WTC11 (cell line): Measurements from ENCODE around the gene EIF4E3. TPM values are rescaled to one million over a fixed set of nuclear protein-coding genes. Genes with fewer than 3 reads are reported as not detected.

ENCODE experiments used
- CREM ChIP-seq: sonication (generic); formaldehyde crosslinking; IDR thresholded peaks from 2 replicates; pipeline ENCODE4 v1.8.1; 2022; ENCODE audit warnings: mild to moderate bottlenecking, missing genetic modification reagents, moderate library complexity
- CTCF ChIP-seq: fragments of 200-600 bp; IDR thresholded peaks from 2 replicates; pipeline ENCODE4 v1.8.0; 2022; ENCODE audit warnings: antibody characterized with exemption
- E2F1 ChIP-seq: sonication (generic); formaldehyde crosslinking; IDR thresholded peaks from 2 replicates; pipeline ENCODE4 v1.8.0; 2022; ENCODE audit warnings: mild to moderate bottlenecking, missing genetic modification reagents
- E2F4 ChIP-seq: sonication (generic); formaldehyde crosslinking; IDR thresholded peaks from 2 replicates; pipeline ENCODE4 v1.8.1; 2022; ENCODE audit warnings: low read depth, mild to moderate bottlenecking, moderate library complexity, missing genetic modification reagents, borderline replicate concordance
- FOXP4 ChIP-seq: sonication (generic); formaldehyde crosslinking; IDR thresholded peaks from 2 replicates; pipeline ENCODE4 v1.8.0; 2022; ENCODE audit warnings: mild to moderate bottlenecking, missing genetic modification reagents
- IRF2 ChIP-seq: sonication (generic); formaldehyde crosslinking; IDR thresholded peaks from 2 replicates; pipeline ENCODE4 v1.8.0; 2022; ENCODE audit warnings: low read depth, missing genetic modification reagents, borderline replicate concordance
- NFATC4 ChIP-seq: fragments of 250-450 bp; sonication (Bioruptor Pico); IDR thresholded peaks from 2 replicates; pipeline ENCODE4 v1.9.0; 2021; ENCODE audit warnings: mild to moderate bottlenecking
- NFYB ChIP-seq: sonication (generic); formaldehyde crosslinking; conservative IDR thresholded peaks from 2 replicates; pipeline ENCODE4 v1.8.0; 2022; ENCODE audit warnings: low read depth, missing genetic modification reagents
- NR2C2 ChIP-seq: sonication (generic); formaldehyde crosslinking; IDR thresholded peaks from 2 replicates; pipeline ENCODE4 v1.8.0; 2022; ENCODE audit warnings: mild to moderate bottlenecking, missing genetic modification reagents
- OVOL2 ChIP-seq: fragments of 250-450 bp; sonication (Bioruptor Pico); IDR thresholded peaks from 2 replicates; pipeline ENCODE4 v1.9.0; 2021; ENCODE audit warnings: mild to moderate bottlenecking, borderline replicate concordance
- PREB ChIP-seq: sonication (generic); formaldehyde crosslinking; IDR thresholded peaks from 2 replicates; pipeline ENCODE4 v1.8.1; 2022; ENCODE audit warnings: mild to moderate bottlenecking, missing genetic modification reagents, moderate library complexity, borderline replicate concordance
- SMAD3 ChIP-seq: sonication (generic); formaldehyde crosslinking; IDR thresholded peaks from 2 replicates; pipeline ENCODE4 v1.8.0; 2022; ENCODE audit warnings: missing genetic modification reagents, mild to moderate bottlenecking, borderline replicate concordance
- SMAD4 ChIP-seq: sonication (generic); formaldehyde crosslinking; IDR thresholded peaks from 2 replicates; pipeline ENCODE4 v1.8.0; 2022; ENCODE audit warnings: mild to moderate bottlenecking, missing genetic modification reagents
- SOX15 ChIP-seq: fragments of 250-450 bp; sonication (Bioruptor Pico); IDR thresholded peaks from 2 replicates; pipeline ENCODE4 v1.9.0; 2021; ENCODE audit warnings: mild to moderate bottlenecking
- TEAD1 ChIP-seq: sonication (generic); formaldehyde crosslinking; IDR thresholded peaks from 2 replicates; pipeline ENCODE4 v1.8.0; 2022; ENCODE audit warnings: mild to moderate bottlenecking, missing genetic modification reagents
- TP53 ChIP-seq: sonication (generic); formaldehyde crosslinking; IDR thresholded peaks from 2 replicates; pipeline ENCODE4 v1.8.1; 2023; ENCODE audit warnings: mild to moderate bottlenecking, missing genetic modification reagents
- USF1 ChIP-seq: sonication (generic); formaldehyde crosslinking; IDR thresholded peaks from 2 replicates; pipeline ENCODE4 v1.8.0; 2022; ENCODE audit warnings: mild to moderate bottlenecking, missing genetic modification reagents
- ZBTB21 ChIP-seq: sonication (generic); formaldehyde crosslinking; IDR thresholded peaks from 2 replicates; pipeline ENCODE4 v1.8.1; 2023; ENCODE audit warnings: mild to moderate bottlenecking, missing genetic modification reagents, borderline replicate concordance
- ZNF121 ChIP-seq: sonication (generic); formaldehyde crosslinking; IDR thresholded peaks from 2 replicates; pipeline ENCODE4 v1.8.0; 2023; ENCODE audit warnings: missing genetic modification reagents
- ZNF138 ChIP-seq: sonication (generic); formaldehyde crosslinking; conservative IDR thresholded peaks from 2 replicates; pipeline ENCODE4 v1.8.1; 2022; ENCODE audit warnings: mild to moderate bottlenecking, moderate library complexity, missing genetic modification reagents
- ZNF317 ChIP-seq: sonication (generic); formaldehyde crosslinking; IDR thresholded peaks from 2 replicates; pipeline ENCODE4 v1.8.1; 2023; ENCODE audit warnings: low read depth, mild to moderate bottlenecking, moderate library complexity, missing genetic modification reagents, borderline replicate concordance
- ZNF416 ChIP-seq: fragments of 250-450 bp; sonication (Bioruptor Pico); IDR thresholded peaks from 2 replicates; pipeline ENCODE4 v1.9.0; 2021; ENCODE audit warnings: mild to moderate bottlenecking, inconsistent platforms
- ZNF512 ChIP-seq: sonication (generic); formaldehyde crosslinking; IDR thresholded peaks from 2 replicates; pipeline ENCODE4 v1.8.1; 2022; ENCODE audit warnings: missing genetic modification reagents, borderline replicate concordance
- ZNF532 ChIP-seq: fragments of 250-450 bp; sonication (Bioruptor Pico); IDR thresholded peaks from 2 replicates; pipeline ENCODE4 v1.9.0; 2021; ENCODE audit warnings: mild to moderate bottlenecking, borderline replicate concordance
- total RNA-seq: library from RNA; stranded (reverse); gene quantifications from 3 replicates; pipeline ENCODE4 v1.2.3, GENCODE V29; 2021

Gene EIF4E3
- total RNA-seq, 1 experiment from 2014 or later: 16.5 TPM

- no peak for TF ChIP-seq ZNF532
- no peak for TF ChIP-seq NFATC4 (CRISPR knock-in tag)
- TF ChIP-seq E2F4 (CRISPR knock-in tag): peak; percentile 37
- no peak for TF ChIP-seq TEAD1 (CRISPR knock-in tag)
- no peak for TF ChIP-seq SOX15 (CRISPR knock-in tag)
- TF ChIP-seq ZNF416 (CRISPR knock-in tag): no peak
- no peak for TF ChIP-seq SMAD4 (CRISPR knock-in tag)
- TF ChIP-seq CTCF: no peak
- peak; percentile 92 for TF ChIP-seq TP53
- no peak for TF ChIP-seq ZNF512 (CRISPR knock-in tag)
- TF ChIP-seq ZBTB21 (CRISPR knock-in tag): no peak
- no peak for TF ChIP-seq NR2C2 (CRISPR knock-in tag)
- no peak for TF ChIP-seq ZNF317
- no peak for TF ChIP-seq E2F1 (CRISPR knock-in tag)
- TF ChIP-seq NFYB (CRISPR knock-in tag): peak; percentile 37; the same call in 1 of the 2 replicates
- no peak for TF ChIP-seq OVOL2 (CRISPR knock-in tag)
- TF ChIP-seq CREM (CRISPR knock-in tag): peak; percentile 58; the same call in 1 of the 2 replicates
- no peak for TF ChIP-seq SMAD3 (CRISPR knock-in tag)
- TF ChIP-seq ZNF121 (CRISPR knock-in tag): 0 out of 2 replicates have a peak, but pooled peaks have one; percentile 3
- TF ChIP-seq IRF2 (CRISPR knock-in tag): no peak
- TF ChIP-seq PREB: no peak
- no peak for TF ChIP-seq ZNF138 (CRISPR knock-in tag)
- TF ChIP-seq FOXP4: peak; percentile 91
- no peak for TF ChIP-seq USF1 (CRISPR knock-in tag)
These were observed 28.8 kb upstream of the EIF4E3 start, which contains the start of gene GPR27 (continued) for GRCh38 chr3:71753701-71754609.
